Memory B cell (primary cell): ENCODE measurements around the gene FZD10.
A peak's percentile ranks its signal among the peaks of the same experiment; 100 is the strongest.

Experiments
- ATAC-seq: fragments of 150-1000 bp; cut with Tn5 transposase; 2 replicates; pipeline ENCODE4 v1.10.0; 2021; ENCODE audit warnings: low read depth, mild to moderate bottlenecking, moderate library complexity
- DNase-seq, 2 donors: peaks; one replicate each; pipeline ENCODE4 v3.0.0; 2022; ENCODE audit warnings: low spot score in 2 of 2
- H3K27ac Mint-ChIP-seq: one replicate; pipeline ENCODE4 v1.8.0; 2022; ENCODE audit warnings: mild to moderate bottlenecking, moderate library complexity, mixed read lengths
- H3K27me3 Mint-ChIP-seq: one replicate; pipeline ENCODE4 v1.8.0; 2022; ENCODE audit warnings: mixed read lengths
- H3K36me3 Mint-ChIP-seq: one replicate; pipeline ENCODE4 v1.8.0; 2022; ENCODE audit warnings: mild to moderate bottlenecking, mixed read lengths
- H3K4me1 Mint-ChIP-seq: one replicate; pipeline ENCODE4 v1.8.0; 2022; ENCODE audit warnings: mixed read lengths
- H3K4me3 Mint-ChIP-seq: one replicate; pipeline ENCODE4 v1.8.0; 2022; ENCODE audit warnings: mild to moderate bottlenecking, moderate library complexity, mixed read lengths
- H3K9me3 Mint-ChIP-seq: one replicate; pipeline ENCODE4 v1.8.0; 2022; ENCODE audit warnings: mixed read lengths

Gene FZD10

GRCh38 chr12:130155416-130156073, 6.7 kb upstream of the FZD10 start:
- no peak overlapping the region for H3K27ac Mint-ChIP-seq
- peaks cover 20% of the 10 kb centered on the region for H3K27me3 Mint-ChIP-seq

GRCh38 chr12:130156652-130157275, 5.5 kb upstream of the FZD10 start:
- ATAC-seq (no peak), DNase-seq (no peak)
- peaks cover 5% of the 10 kb centered on the region for H3K9me3 Mint-ChIP-seq
- peaks cover 20% of the 10 kb centered on the region for H3K27me3 Mint-ChIP-seq
- H3K27ac Mint-ChIP-seq: no peak overlapping the region
- H3K4me3 Mint-ChIP-seq: no peak overlapping the region
- no peaks in the 10 kb centered on the region for H3K36me3 Mint-ChIP-seq
- no peaks in the 10 kb centered on the region for H3K4me1 Mint-ChIP-seq

More at GRCh38 chr12:130155416-130156073, 6.7 kb upstream of the FZD10 start:
- H3K4me1 Mint-ChIP-seq: no peaks in the 10 kb centered on the region
- H3K9me3 Mint-ChIP-seq: peaks cover 5% of the 10 kb centered on the region
- H3K4me3 Mint-ChIP-seq: no peak overlapping the region
- H3K36me3 Mint-ChIP-seq: no peaks in the 10 kb centered on the region
- DNase-seq (no peak), ATAC-seq (no peak)

GRCh38 chr12:130157998-130158753, 4.1 kb upstream of the FZD10 start:
- no peak for DNase-seq
- Mint-ChIP-seq H3K4me1 (peaks cover 2% of the 10 kb centered on the region), H3K27ac (no peak overlapping the region), H3K9me3 (peaks cover 5% of the 10 kb centered on the region), H3K4me3 (no peak overlapping the region), H3K36me3 (peaks cover 2% of the 10 kb centered on the region), H3K27me3 (peaks cover 22% of the 10 kb centered on the region)
- ATAC-seq: no peak

GRCh38 chr12:130158754-130159059, 3.6 kb upstream of the FZD10 start:
- Mint-ChIP-seq H3K36me3 (peaks cover 2% of the 10 kb centered on the region), H3K27me3 (peaks cover 24% of the 10 kb centered on the region), H3K9me3 (peaks cover 5% of the 10 kb centered on the region), H3K27ac (no peak overlapping the region), H3K4me1 (peaks cover 4% of the 10 kb centered on the region), H3K4me3 (no peak overlapping the region)
- ATAC-seq (no peak), DNase-seq (no peak)

- H3K27ac Mint-ChIP-seq: no peak overlapping the region
- peaks cover 4% of the 10 kb centered on the region for H3K4me1 Mint-ChIP-seq
- no peaks in the 10 kb centered on the region for H3K9me3 Mint-ChIP-seq
- H3K4me3 Mint-ChIP-seq: no peak overlapping the region
- H3K36me3 Mint-ChIP-seq: peaks cover 2% of the 10 kb centered on the region
- ATAC-seq: no peak
- no peak for DNase-seq
- H3K27me3 Mint-ChIP-seq: peaks cover 18% of the 10 kb centered on the region
Observed at GRCh38 chr12:130160306-130160705, 2.0 kb upstream of the FZD10 start.

GRCh38 chr12:130160711-130161231, 1.5 kb upstream of the FZD10 start:
- Mint-ChIP-seq H3K9me3 (no peaks in the 10 kb centered on the region), H3K27ac (no peak overlapping the region), H3K36me3 (peaks cover 2% of the 10 kb centered on the region), H3K4me3 (no peak overlapping the region), H3K4me1 (peaks cover 4% of the 10 kb centered on the region), H3K27me3 (peaks cover 15% of the 10 kb centered on the region)
- DNase-seq (no peak), ATAC-seq (no peak)

- H3K36me3 Mint-ChIP-seq: peaks cover 2% of the 10 kb centered on the region
- peaks cover 12% of the 10 kb centered on the region for H3K27me3 Mint-ChIP-seq
- DNase-seq: no peak
- H3K4me3 Mint-ChIP-seq: no peak overlapping the region
- no peak for ATAC-seq
- H3K27ac Mint-ChIP-seq: no peak overlapping the region
- peaks cover 4% of the 10 kb centered on the region for H3K4me1 Mint-ChIP-seq
- no peaks in the 10 kb centered on the region for H3K9me3 Mint-ChIP-seq
Observed at GRCh38 chr12:130161261-130162243, 712 bp upstream of the FZD10 start.

- Mint-ChIP-seq H3K27me3 (peaks cover 12% of the 10 kb centered on the region), H3K27ac (no peak overlapping the region), H3K36me3 (peaks cover 2% of the 10 kb centered on the region), H3K9me3 (peaks cover 3% of the 10 kb centered on the region), H3K4me3 (peak overlapping the region; percentile 14), H3K4me1 (peaks cover 4% of the 10 kb centered on the region)
- DNase-seq: no peak
- no peak for ATAC-seq
Observed at GRCh38 chr12:130162745-130163460, 639 bp downstream of the FZD10 start.

- Mint-ChIP-seq H3K9me3 (peaks cover 3% of the 10 kb centered on the region), H3K36me3 (peaks cover 2% of the 10 kb centered on the region), H3K27me3 (peaks cover 10% of the 10 kb centered on the region), H3K27ac (no peak overlapping the region), H3K4me1 (peaks cover 4% of the 10 kb centered on the region), H3K4me3 (no peak overlapping the region)
- DNase-seq (no peak), ATAC-seq (no peak)
Observed at GRCh38 chr12:130163461-130164215, 1.4 kb downstream of the FZD10 start.

- Mint-ChIP-seq H3K4me1 (peaks cover 4% of the 10 kb centered on the region), H3K27ac (no peak overlapping the region), H3K9me3 (peaks cover 5% of the 10 kb centered on the region), H3K36me3 (peaks cover 2% of the 10 kb centered on the region), H3K27me3 (peaks cover 10% of the 10 kb centered on the region), H3K4me3 (no peak overlapping the region)
- DNase-seq (no peak), ATAC-seq (no peak)
Observed at GRCh38 chr12:130164216-130164542, 1.9 kb downstream of the FZD10 start.

- Mint-ChIP-seq H3K27me3 (peaks cover 10% of the 10 kb centered on the region), H3K4me3 (no peak overlapping the region), H3K27ac (no peak overlapping the region), H3K9me3 (peaks cover 6% of the 10 kb centered on the region), H3K4me1 (peaks cover 4% of the 10 kb centered on the region), H3K36me3 (peaks cover 2% of the 10 kb centered on the region)
- DNase-seq (no peak), ATAC-seq (no peak)
Observed at GRCh38 chr12:130164936-130165335, 2.7 kb downstream of the FZD10 start.

GRCh38 chr12:130166306-130166705, 4.0 kb downstream of the FZD10 start:
- Mint-ChIP-seq H3K27me3 (peaks cover 10% of the 10 kb centered on the region), H3K9me3 (peaks cover 6% of the 10 kb centered on the region), H3K36me3 (peaks cover 2% of the 10 kb centered on the region), H3K4me1 (peaks cover 4% of the 10 kb centered on the region), H3K27ac (no peak overlapping the region), H3K4me3 (no peak overlapping the region)
- DNase-seq (no peak), ATAC-seq (no peak)
